ENCODE data around the gene LRRC61. TPM values are rescaled to one million over a fixed set of nuclear protein-coding genes. Genes with fewer than 3 reads are reported as not detected.

The LRRC61 gene
- total and polyA plus RNA-seq, 2 experiments from 2014 or later: 34.7 to 75.2 TPM

DNA sequence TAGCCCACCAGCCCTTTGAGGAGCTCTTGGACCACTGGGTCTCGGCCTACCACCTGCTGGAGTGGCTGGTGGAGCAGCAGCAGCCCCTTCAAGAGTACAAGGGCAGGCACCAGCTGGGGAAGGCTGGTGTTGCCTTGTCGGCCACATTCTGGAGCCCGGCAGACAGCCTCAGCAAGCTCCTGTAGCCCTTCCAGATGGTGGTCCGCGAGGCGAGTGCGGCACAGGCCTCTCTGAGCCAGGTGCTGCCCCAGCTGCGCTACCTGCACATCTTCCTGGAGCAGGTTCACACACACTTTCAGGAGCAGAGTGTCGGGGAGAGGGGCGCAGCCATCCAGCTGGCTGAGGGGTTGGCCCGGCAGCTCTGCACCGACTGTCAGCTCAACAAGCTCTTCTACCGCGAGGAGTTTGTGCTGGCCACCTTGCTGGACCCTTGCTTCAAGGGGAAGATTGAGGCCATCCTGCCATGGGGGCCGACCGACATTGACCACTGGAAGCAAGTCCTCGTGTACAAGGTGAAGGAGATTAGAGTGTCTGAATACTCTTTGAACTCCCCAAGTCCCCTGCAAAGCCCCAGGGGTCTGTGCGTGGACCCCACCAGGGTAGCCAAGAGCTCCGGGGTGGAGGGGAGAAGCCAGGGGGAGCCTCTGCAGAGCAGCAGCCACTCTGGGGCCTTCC, 7.2 kb downstream of the LRRC61 start:
- H4K20me1 ChIP-seq (replicated peaks; ENCODE audit: insufficient read depth): no peaks in the 10 kb centered on the region
- Mint-ChIP-seq H3K27me3 (ENCODE audit: insufficient read depth, low read depth, poor library complexity) (peaks cover 17% of the 10 kb centered on the region), H3K36me3 (ENCODE audit: low read depth) (peaks cover 65% of the 10 kb centered on the region), H3K4me1 (peaks cover 44% of the 10 kb centered on the region), H3K4me3 (no peak overlapping the region), H3K27ac (no peak overlapping the region), H3K9me3 (no peaks in the 10 kb centered on the region; the same call in 2 of the 3 replicates)
- ATAC-seq (no peak), DNase-seq (ENCODE audit: low spot score) (no peak)
- H3K4me3 ChIP-seq: no peak overlapping the region
- H3K27ac ChIP-seq (ENCODE audit: low read depth): peak overlapping the region; percentile 95
- H2AFZ ChIP-seq: no peak overlapping the region
- TF ChIP-seq, protein P1, sequence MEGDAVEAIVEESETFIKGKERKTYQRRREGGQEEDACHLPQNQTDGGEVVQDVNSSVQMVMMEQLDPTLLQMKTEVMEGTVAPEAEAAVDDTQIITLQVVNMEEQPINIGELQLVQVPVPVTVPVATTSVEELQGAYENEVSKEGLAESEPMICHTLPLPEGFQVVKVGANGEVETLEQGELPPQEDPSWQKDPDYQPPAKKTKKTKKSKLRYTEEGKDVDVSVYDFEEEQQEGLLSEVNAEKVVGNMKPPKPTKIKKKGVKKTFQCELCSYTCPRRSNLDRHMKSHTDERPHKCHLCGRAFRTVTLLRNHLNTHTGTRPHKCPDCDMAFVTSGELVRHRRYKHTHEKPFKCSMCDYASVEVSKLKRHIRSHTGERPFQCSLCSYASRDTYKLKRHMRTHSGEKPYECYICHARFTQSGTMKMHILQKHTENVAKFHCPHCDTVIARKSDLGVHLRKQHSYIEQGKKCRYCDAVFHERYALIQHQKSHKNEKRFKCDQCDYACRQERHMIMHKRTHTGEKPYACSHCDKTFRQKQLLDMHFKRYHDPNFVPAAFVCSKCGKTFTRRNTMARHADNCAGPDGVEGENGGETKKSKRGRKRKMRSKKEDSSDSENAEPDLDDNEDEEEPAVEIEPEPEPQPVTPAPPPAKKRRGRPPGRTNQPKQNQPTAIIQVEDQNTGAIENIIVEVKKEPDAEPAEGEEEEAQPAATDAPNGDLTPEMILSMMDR (conservative IDR thresholded peaks at IDR 0.05; ENCODE audit: low read depth in 2 of 2): no peak
- no peak for TF ChIP-seq ZNF114 (CRISPR knock-in tag; IDR thresholded peaks at IDR 0.05)
- TF ChIP-seq CREB1 (CRISPR knock-in tag; IDR thresholded peaks at IDR 0.05; ENCODE audit: low read depth): no peak
- TF ChIP-seq, protein P2, sequence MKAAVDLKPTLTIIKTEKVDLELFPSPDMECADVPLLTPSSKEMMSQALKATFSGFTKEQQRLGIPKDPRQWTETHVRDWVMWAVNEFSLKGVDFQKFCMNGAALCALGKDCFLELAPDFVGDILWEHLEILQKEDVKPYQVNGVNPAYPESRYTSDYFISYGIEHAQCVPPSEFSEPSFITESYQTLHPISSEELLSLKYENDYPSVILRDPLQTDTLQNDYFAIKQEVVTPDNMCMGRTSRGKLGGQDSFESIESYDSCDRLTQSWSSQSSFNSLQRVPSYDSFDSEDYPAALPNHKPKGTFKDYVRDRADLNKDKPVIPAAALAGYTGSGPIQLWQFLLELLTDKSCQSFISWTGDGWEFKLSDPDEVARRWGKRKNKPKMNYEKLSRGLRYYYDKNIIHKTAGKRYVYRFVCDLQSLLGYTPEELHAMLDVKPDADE (IDR thresholded peaks at IDR 0.05): no peak
- TF ChIP-seq JUNB (IDR thresholded peaks at IDR 0.05; ENCODE audit: unreplicated experiment): no peak
- no peak for TF ChIP-seq EZH2 (IDR thresholded peaks at IDR 0.05; ENCODE audit: low read depth, unreplicated experiment)
- no peak for TF ChIP-seq ZNF331 (CRISPR knock-in tag; IDR thresholded peaks at IDR 0.05; ENCODE audit: low read depth)
- TF ChIP-seq STAT1 (IDR thresholded peaks at IDR 0.05; ENCODE audit: unreplicated experiment): no peak
- TF ChIP-seq EZH2phosphoT487 (IDR thresholded peaks at IDR 0.05; ENCODE audit: unreplicated experiment): no peak
- no peak for TF ChIP-seq NANOG (IDR thresholded peaks at IDR 0.05; ENCODE audit: borderline replicate concordance)
- TF ChIP-seq POLR2AphosphoS5 (IDR thresholded peaks at IDR 0.05; ENCODE audit: low read depth): no peak
- TF ChIP-seq, protein P3, sequence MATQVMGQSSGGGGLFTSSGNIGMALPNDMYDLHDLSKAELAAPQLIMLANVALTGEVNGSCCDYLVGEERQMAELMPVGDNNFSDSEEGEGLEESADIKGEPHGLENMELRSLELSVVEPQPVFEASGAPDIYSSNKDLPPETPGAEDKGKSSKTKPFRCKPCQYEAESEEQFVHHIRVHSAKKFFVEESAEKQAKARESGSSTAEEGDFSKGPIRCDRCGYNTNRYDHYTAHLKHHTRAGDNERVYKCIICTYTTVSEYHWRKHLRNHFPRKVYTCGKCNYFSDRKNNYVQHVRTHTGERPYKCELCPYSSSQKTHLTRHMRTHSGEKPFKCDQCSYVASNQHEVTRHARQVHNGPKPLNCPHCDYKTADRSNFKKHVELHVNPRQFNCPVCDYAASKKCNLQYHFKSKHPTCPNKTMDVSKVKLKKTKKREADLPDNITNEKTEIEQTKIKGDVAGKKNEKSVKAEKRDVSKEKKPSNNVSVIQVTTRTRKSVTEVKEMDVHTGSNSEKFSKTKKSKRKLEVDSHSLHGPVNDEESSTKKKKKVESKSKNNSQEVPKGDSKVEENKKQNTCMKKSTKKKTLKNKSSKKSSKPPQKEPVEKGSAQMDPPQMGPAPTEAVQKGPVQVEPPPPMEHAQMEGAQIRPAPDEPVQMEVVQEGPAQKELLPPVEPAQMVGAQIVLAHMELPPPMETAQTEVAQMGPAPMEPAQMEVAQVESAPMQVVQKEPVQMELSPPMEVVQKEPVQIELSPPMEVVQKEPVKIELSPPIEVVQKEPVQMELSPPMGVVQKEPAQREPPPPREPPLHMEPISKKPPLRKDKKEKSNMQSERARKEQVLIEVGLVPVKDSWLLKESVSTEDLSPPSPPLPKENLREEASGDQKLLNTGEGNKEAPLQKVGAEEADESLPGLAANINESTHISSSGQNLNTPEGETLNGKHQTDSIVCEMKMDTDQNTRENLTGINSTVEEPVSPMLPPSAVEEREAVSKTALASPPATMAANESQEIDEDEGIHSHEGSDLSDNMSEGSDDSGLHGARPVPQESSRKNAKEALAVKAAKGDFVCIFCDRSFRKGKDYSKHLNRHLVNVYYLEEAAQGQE (IDR thresholded peaks at IDR 0.05; ENCODE audit: unreplicated experiment): no peak
- TF ChIP-seq, protein P4, sequence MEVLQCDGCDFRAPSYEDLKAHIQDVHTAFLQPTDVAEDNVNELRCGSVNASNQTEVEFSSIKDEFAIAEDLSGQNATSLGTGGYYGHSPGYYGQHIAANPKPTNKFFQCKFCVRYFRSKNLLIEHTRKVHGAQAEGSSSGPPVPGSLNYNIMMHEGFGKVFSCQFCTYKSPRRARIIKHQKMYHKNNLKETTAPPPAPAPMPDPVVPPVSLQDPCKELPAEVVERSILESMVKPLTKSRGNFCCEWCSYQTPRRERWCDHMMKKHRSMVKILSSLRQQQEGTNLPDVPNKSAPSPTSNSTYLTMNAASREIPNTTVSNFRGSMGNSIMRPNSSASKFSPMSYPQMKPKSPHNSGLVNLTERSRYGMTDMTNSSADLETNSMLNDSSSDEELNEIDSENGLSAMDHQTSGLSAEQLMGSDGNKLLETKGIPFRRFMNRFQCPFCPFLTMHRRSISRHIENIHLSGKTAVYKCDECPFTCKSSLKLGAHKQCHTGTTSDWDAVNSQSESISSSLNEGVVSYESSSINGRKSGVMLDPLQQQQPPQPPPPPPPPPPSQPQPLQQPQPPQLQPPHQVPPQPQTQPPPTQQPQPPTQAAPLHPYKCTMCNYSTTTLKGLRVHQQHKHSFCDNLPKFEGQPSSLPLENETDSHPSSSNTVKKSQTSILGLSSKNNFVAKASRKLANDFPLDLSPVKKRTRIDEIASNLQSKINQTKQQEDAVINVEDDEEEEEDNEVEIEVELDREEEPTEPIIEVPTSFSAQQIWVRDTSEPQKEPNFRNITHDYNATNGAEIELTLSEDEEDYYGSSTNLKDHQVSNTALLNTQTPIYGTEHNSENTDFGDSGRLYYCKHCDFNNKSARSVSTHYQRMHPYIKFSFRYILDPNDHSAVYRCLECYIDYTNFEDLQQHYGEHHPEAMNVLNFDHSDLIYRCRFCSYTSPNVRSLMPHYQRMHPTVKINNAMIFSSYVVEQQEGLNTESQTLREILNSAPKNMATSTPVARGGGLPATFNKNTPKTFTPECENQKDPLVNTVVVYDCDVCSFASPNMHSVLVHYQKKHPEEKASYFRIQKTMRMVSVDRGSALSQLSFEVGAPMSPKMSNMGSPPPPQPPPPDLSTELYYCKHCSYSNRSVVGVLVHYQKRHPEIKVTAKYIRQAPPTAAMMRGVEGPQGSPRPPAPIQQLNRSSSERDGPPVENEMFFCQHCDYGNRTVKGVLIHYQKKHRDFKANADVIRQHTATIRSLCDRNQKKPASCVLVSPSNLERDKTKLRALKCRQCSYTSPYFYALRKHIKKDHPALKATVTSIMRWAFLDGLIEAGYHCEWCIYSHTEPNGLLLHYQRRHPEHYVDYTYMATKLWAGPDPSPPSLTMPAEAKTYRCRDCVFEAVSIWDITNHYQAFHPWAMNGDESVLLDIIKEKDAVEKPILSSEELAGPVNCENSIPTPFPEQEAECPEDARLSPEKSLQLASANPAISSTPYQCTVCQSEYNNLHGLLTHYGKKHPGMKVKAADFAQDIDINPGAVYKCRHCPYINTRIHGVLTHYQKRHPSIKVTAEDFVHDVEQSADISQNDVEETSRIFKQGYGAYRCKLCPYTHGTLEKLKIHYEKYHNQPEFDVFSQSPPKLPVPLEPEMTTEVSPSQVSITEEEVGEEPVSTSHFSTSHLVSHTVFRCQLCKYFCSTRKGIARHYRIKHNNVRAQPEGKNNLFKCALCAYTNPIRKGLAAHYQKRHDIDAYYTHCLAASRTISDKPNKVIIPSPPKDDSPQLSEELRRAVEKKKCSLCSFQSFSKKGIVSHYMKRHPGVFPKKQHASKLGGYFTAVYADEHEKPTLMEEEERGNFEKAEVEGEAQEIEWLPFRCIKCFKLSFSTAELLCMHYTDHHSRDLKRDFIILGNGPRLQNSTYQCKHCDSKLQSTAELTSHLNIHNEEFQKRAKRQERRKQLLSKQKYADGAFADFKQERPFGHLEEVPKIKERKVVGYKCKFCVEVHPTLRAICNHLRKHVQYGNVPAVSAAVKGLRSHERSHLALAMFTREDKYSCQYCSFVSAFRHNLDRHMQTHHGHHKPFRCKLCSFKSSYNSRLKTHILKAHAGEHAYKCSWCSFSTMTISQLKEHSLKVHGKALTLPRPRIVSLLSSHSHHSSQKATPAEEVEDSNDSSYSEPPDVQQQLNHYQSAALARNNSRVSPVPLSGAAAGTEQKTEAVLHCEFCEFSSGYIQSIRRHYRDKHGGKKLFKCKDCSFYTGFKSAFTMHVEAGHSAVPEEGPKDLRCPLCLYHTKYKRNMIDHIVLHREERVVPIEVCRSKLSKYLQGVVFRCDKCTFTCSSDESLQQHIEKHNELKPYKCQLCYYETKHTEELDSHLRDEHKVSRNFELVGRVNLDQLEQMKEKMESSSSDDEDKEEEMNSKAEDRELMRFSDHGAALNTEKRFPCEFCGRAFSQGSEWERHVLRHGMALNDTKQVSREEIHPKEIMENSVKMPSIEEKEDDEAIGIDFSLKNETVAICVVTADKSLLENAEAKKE (CRISPR knock-in tag; IDR thresholded peaks at IDR 0.05): no peak
- peak overlapping the region; percentile 56; the same call in 1 of the 2 replicates for H3K4me2 ChIP-seq
- H3K4me1 ChIP-seq (ENCODE audit: insufficient read depth): peaks cover 31% of the 10 kb centered on the region
- H3K36me3 ChIP-seq (ENCODE audit: insufficient read depth): peaks cover 32% of the 10 kb centered on the region
- H3K9me2 ChIP-seq (ENCODE audit: insufficient read depth): no peaks in the 10 kb centered on the region
- H3K79me2 ChIP-seq (replicated peaks; ENCODE audit: insufficient read depth): peaks cover 36% of the 10 kb centered on the region
- H3F3A ChIP-seq (replicated peaks; ENCODE audit: low read depth): peaks cover 22% of the 10 kb centered on the region
- H3K27me3 ChIP-seq (ENCODE audit: insufficient read depth): no peaks in the 10 kb centered on the region
